ENCODE results near the gene ADIPOR2. TPM values are rescaled to one million over a fixed set of nuclear protein-coding genes. Genes with fewer than 3 reads are reported as not detected.

The ADIPOR2 gene
- total RNA-seq, 2 donors from 2014 or later, result 37.0 to 43.5 TPM

- Mint-ChIP-seq H3K27me3 (ENCODE audit: low read depth) (no peaks in the 10 kb centered on the region), H3K9me3 (no peaks in the 10 kb centered on the region), H3K4me3 (no peak overlapping the region), H3K36me3 (ENCODE audit: insufficient read depth in 2 of 2) (peaks cover 0 to 2% of the 10 kb centered on the region in 2 donors), H3K27ac (no peak overlapping the region), H3K4me1 (ENCODE audit: low read depth) (peaks cover 6% of the 10 kb centered on the region)
- DNase-seq (no peak), ATAC-seq (replicated peaks in 1 of 2) (no peak)
These were observed 108.4 kb downstream of the ADIPOR2 start for GRCh38 chr12:1799051-1799881.

GRCh38 chr12:1799882-1800400 is 109.1 kb downstream of the ADIPOR2 start:
- peaks cover 13% of the 10 kb centered on the region for H3K4me1 Mint-ChIP-seq (ENCODE audit: low read depth)
- no peak overlapping the region for H3K27ac Mint-ChIP-seq
- ATAC-seq (replicated peaks in 1 of 2), result no peak
- H3K36me3 Mint-ChIP-seq (ENCODE audit: insufficient read depth in 2 of 2), result peaks cover 0 to 2% of the 10 kb centered on the region in 2 donors
- H3K9me3 Mint-ChIP-seq, result peaks cover 0 to 1% of the 10 kb centered on the region in 2 donors
- no peak overlapping the region for H3K4me3 Mint-ChIP-seq
- no peaks in the 10 kb centered on the region for H3K27me3 Mint-ChIP-seq (ENCODE audit: low read depth)
- DNase-seq, result no peak

GRCh38 chr12:1800401-1801302 is 109.8 kb downstream of the ADIPOR2 start:
- Mint-ChIP-seq H3K4me3 (no peak overlapping the region), H3K4me1 (ENCODE audit: low read depth) (peaks cover 12% of the 10 kb centered on the region), H3K9me3 (peaks cover 0 to 1% of the 10 kb centered on the region in 2 donors), H3K36me3 (ENCODE audit: insufficient read depth in 2 of 2) (peaks cover 0 to 2% of the 10 kb centered on the region in 2 donors), H3K27me3 (ENCODE audit: low read depth) (no peaks in the 10 kb centered on the region), H3K27ac (no peak overlapping the region)
- no peak for ATAC-seq (replicated peaks in 1 of 2)
- DNase-seq, result no peak

GRCh38 chr12:1801303-1801975 is 110.6 kb downstream of the ADIPOR2 start:
- Mint-ChIP-seq H3K27me3 (ENCODE audit: low read depth) (no peaks in the 10 kb centered on the region), H3K27ac (no peak overlapping the region), H3K4me3 (no peak overlapping the region), H3K4me1 (ENCODE audit: low read depth) (peaks cover 8% of the 10 kb centered on the region), H3K9me3 (peaks cover 0 to 1% of the 10 kb centered on the region in 2 donors), H3K36me3 (ENCODE audit: insufficient read depth in 2 of 2) (no peaks in the 10 kb centered on the region)
- no peak for DNase-seq
- no peak for ATAC-seq (replicated peaks in 1 of 2)

- Mint-ChIP-seq H3K27ac (no peak overlapping the region), H3K9me3 (peaks cover 0 to 1% of the 10 kb centered on the region in 2 donors), H3K36me3 (ENCODE audit: insufficient read depth in 2 of 2) (no peaks in the 10 kb centered on the region), H3K4me3 (no peak overlapping the region), H3K4me1 (ENCODE audit: low read depth) (peaks cover 8% of the 10 kb centered on the region), H3K27me3 (ENCODE audit: low read depth) (no peaks in the 10 kb centered on the region)
- ATAC-seq (replicated peaks in 1 of 2) (no peak), DNase-seq (no peak)
These were observed 112.9 kb downstream of the ADIPOR2 start for GRCh38 chr12:1803736-1804135.

GRCh38 chr12:1804545-1805332 is 113.9 kb downstream of the ADIPOR2 start:
- ATAC-seq (replicated peaks in 1 of 2), result peak; percentile 92 to 96
- H3K36me3 Mint-ChIP-seq (ENCODE audit: insufficient read depth in 2 of 2), result no peaks in the 10 kb centered on the region
- peaks cover 8% of the 10 kb centered on the region for H3K4me1 Mint-ChIP-seq (ENCODE audit: low read depth)
- no peaks in the 10 kb centered on the region for H3K27me3 Mint-ChIP-seq (ENCODE audit: low read depth)
- DNase-seq, result peak; percentile 87 to 90
- peak overlapping the region; percentile 51 for H3K27ac Mint-ChIP-seq
- H3K4me3 Mint-ChIP-seq, result no peak overlapping the region
- H3K9me3 Mint-ChIP-seq, result peaks cover 0 to 1% of the 10 kb centered on the region in 2 donors

- no peaks in the 10 kb centered on the region for H3K27me3 Mint-ChIP-seq (ENCODE audit: low read depth)
- peaks cover 0 to 1% of the 10 kb centered on the region in 2 donors for H3K9me3 Mint-ChIP-seq
- no peak overlapping the region for H3K4me3 Mint-ChIP-seq
- H3K27ac Mint-ChIP-seq, result no peak overlapping the region
- DNase-seq (no peak), ATAC-seq (replicated peaks in 1 of 2) (no peak)
- peaks cover 15% of the 10 kb centered on the region for H3K4me1 Mint-ChIP-seq (ENCODE audit: low read depth)
- H3K36me3 Mint-ChIP-seq (ENCODE audit: insufficient read depth in 2 of 2), result no peaks in the 10 kb centered on the region
These were observed 114.7 kb downstream of the ADIPOR2 start for GRCh38 chr12:1805441-1806081.

- Mint-ChIP-seq H3K27me3 (ENCODE audit: low read depth) (no peaks in the 10 kb centered on the region), H3K9me3 (peaks cover 0 to 1% of the 10 kb centered on the region in 2 donors), H3K27ac (no peak overlapping the region), H3K4me3 (no peak overlapping the region), H3K4me1 (ENCODE audit: low read depth) (peaks cover 15% of the 10 kb centered on the region), H3K36me3 (ENCODE audit: insufficient read depth in 2 of 2) (no peaks in the 10 kb centered on the region)
- DNase-seq (no peak), ATAC-seq (replicated peaks in 1 of 2) (no peak)
These were observed 115.6 kb downstream of the ADIPOR2 start for GRCh38 chr12:1806301-1807086.

- Mint-ChIP-seq H3K4me3 (no peak overlapping the region), H3K27ac (no peak overlapping the region), H3K27me3 (ENCODE audit: low read depth) (no peaks in the 10 kb centered on the region), H3K4me1 (ENCODE audit: low read depth) (peaks cover 15% of the 10 kb centered on the region), H3K9me3 (peaks cover 0 to 1% of the 10 kb centered on the region in 2 donors), H3K36me3 (ENCODE audit: insufficient read depth in 2 of 2) (no peaks in the 10 kb centered on the region)
- no peak for DNase-seq
- no peak for ATAC-seq (replicated peaks in 1 of 2)
These were observed 116.4 kb downstream of the ADIPOR2 start for GRCh38 chr12:1807087-1807860.

- no peak overlapping the region for H3K27ac Mint-ChIP-seq
- H3K4me3 Mint-ChIP-seq, result no peak overlapping the region
- peaks cover 15% of the 10 kb centered on the region for H3K4me1 Mint-ChIP-seq (ENCODE audit: low read depth)
- H3K27me3 Mint-ChIP-seq (ENCODE audit: low read depth), result no peaks in the 10 kb centered on the region
- no peaks in the 10 kb centered on the region for H3K36me3 Mint-ChIP-seq (ENCODE audit: insufficient read depth in 2 of 2)
- DNase-seq (no peak), ATAC-seq (replicated peaks in 1 of 2) (no peak)
- H3K9me3 Mint-ChIP-seq, result peaks cover 0 to 1% of the 10 kb centered on the region in 2 donors
These were observed 117.3 kb downstream of the ADIPOR2 start for GRCh38 chr12:1808036-1808797.
